Measurements from ENCODE around the gene APMAP.

DNA sequence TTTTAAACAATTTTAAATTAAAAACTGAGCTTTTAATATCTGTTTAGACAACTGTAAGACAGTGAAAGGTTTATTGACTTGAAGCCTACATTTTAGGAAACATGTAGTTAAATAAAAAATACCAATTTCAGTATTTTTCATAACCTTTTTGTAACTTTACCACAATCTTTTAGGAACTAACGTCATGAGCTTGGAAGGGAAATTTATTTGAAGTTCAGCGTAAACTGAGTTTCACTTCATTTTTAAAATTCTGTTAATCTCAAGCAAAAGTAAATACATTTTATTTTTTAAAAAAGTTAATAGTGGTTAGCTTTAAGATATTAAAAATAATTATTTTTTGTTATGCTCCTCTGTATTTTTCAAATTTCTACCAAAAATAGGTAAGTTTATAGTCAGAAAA is 38.0 kb downstream of the APMAP start:
- no peak for TF ChIP-seq REST (IDR thresholded peaks at IDR 0.05; ENCODE audit: insufficient read depth in 1 of 2, low read depth in 2 of 2, low read length in 2 of 2)
- no peak for TF ChIP-seq POLR2AphosphoS5 (IDR thresholded peaks at IDR 0.05; ENCODE audit: low read depth, low read length)
- no peak for TF ChIP-seq TAF1 (IDR thresholded peaks at IDR 0.05; ENCODE audit: borderline replicate concordance, insufficient read depth, low read length)

All from PFSK-1 (cell line).